Measurements from ENCODE around the gene TIA1. TPM values are rescaled to one million over a fixed set of nuclear protein-coding genes. Genes with fewer than 3 reads are reported as not detected.
"Not testable (repeated sequence)": the region's sequence is repeated elsewhere in the genome, so short reads cannot be mapped to it uniquely, and the experiment has no call there.

The TIA1 gene
- total RNA-seq, 6 experiments from 2014 or later, result 50.3 to 58.1 (median 55.3) TPM

- Mint-ChIP-seq H3K36me3 (ENCODE audit: low read depth) (no peaks in the 10 kb centered on the region; the same call in 1 of the 2 replicates), H3K4me1 (ENCODE audit: low read depth) (peaks cover 21% of the 10 kb centered on the region), H3K4me3 (peak within 1 kb of the TSS; percentile 93), H3K27ac (peak within 1 kb of the TSS; percentile 100), H3K9me3 (no peaks in the 10 kb centered on the region), H3K27me3 (ENCODE audit: insufficient read depth) (peaks cover 3% of the 10 kb centered on the region)
- no peak for TF ChIP-seq CTCF (IDR thresholded peaks at IDR 0.05)
- DNase-seq, result peak; percentile 96
Measured at GRCh38 chr2:70190418-70191243, 57.8 kb downstream of the TIA1 start, which contains the start of gene C2orf42. TSS of gene C2orf42 (minus strand) at chr2:70191019. CDS start at chr2:70181985, 9,034 bp downstream.

- Mint-ChIP-seq H3K4me3 (peak overlapping the region; percentile 46), H3K27me3 (ENCODE audit: insufficient read depth) (peaks cover 3% of the 10 kb centered on the region), H3K27ac (no peak overlapping the region; the same call in 1 of the 2 replicates)
Measured at GRCh38 chr2:70188460-70188859, 60.0 kb downstream of the TIA1 start.

GRCh38 chr2:70187170-70187569 lies 61.3 kb downstream of the TIA1 start:
- not testable (repeated sequence) for DNase-seq; H3K27me3 Mint-ChIP-seq (ENCODE audit: insufficient read depth); H3K9me3 Mint-ChIP-seq; H3K27ac Mint-ChIP-seq; H3K4me3 Mint-ChIP-seq; H3K36me3 Mint-ChIP-seq (ENCODE audit: low read depth)
- H3K4me1 Mint-ChIP-seq (ENCODE audit: low read depth), result peaks cover 21% of the 10 kb centered on the region

More at GRCh38 chr2:70188460-70188859, 60.0 kb downstream of the TIA1 start:
- peaks cover 21% of the 10 kb centered on the region for H3K4me1 Mint-ChIP-seq (ENCODE audit: low read depth)
- H3K9me3 Mint-ChIP-seq, result no peaks in the 10 kb centered on the region
- no peak for TF ChIP-seq CTCF (IDR thresholded peaks at IDR 0.05)
- no peaks in the 10 kb centered on the region; the same call in 1 of the 2 replicates for H3K36me3 Mint-ChIP-seq (ENCODE audit: low read depth)
- DNase-seq, result no peak

- TF ChIP-seq CTCF (IDR thresholded peaks at IDR 0.05), result no peak
Measured at GRCh38 chr2:70182689-70183088, 65.7 kb downstream of the TIA1 start.

GRCh38 chr2:70181363-70181956 lies 67.0 kb downstream of the TIA1 start:
- Mint-ChIP-seq H3K36me3 (ENCODE audit: low read depth) (peaks cover 14% of the 10 kb centered on the region; the same call in 1 of the 2 replicates), H3K4me3 (no peak overlapping the region), H3K4me1 (ENCODE audit: low read depth) (peaks cover 9% of the 10 kb centered on the region), H3K27ac (peak overlapping the region; percentile 32; the same call in 1 of the 2 replicates), H3K27me3 (ENCODE audit: insufficient read depth) (no peaks in the 10 kb centered on the region), H3K9me3 (no peaks in the 10 kb centered on the region)
- no peak for DNase-seq
- no peak for TF ChIP-seq CTCF (IDR thresholded peaks at IDR 0.05)

More at GRCh38 chr2:70182689-70183088, 65.7 kb downstream of the TIA1 start:
- Mint-ChIP-seq H3K27ac (no peak overlapping the region), H3K36me3 (ENCODE audit: low read depth) (peaks cover 14% of the 10 kb centered on the region; the same call in 1 of the 2 replicates), H3K4me3 (no peak overlapping the region), H3K4me1 (ENCODE audit: low read depth) (peaks cover 9% of the 10 kb centered on the region), H3K27me3 (ENCODE audit: insufficient read depth) (no peaks in the 10 kb centered on the region), H3K9me3 (no peaks in the 10 kb centered on the region)
- DNase-seq, result no peak

- Mint-ChIP-seq H3K36me3 (ENCODE audit: low read depth) (peaks cover 10% of the 10 kb centered on the region), H3K27ac (no peak overlapping the region), H3K9me3 (no peaks in the 10 kb centered on the region), H3K4me3 (no peak overlapping the region), H3K27me3 (ENCODE audit: insufficient read depth) (no peaks in the 10 kb centered on the region; the same call in 1 of the 2 replicates), H3K4me1 (ENCODE audit: low read depth) (no peaks in the 10 kb centered on the region)
- no peak for TF ChIP-seq CTCF (IDR thresholded peaks at IDR 0.05)
- DNase-seq, result no peak
Measured at GRCh38 chr2:70173520-70173919, 74.9 kb downstream of the TIA1 start.

GRCh38 chr2:70169654-70170245 lies 78.7 kb downstream of the TIA1 start:
- peaks cover 20% of the 10 kb centered on the region for H3K36me3 Mint-ChIP-seq (ENCODE audit: low read depth)
- H3K9me3 Mint-ChIP-seq; DNase-seq; H3K27ac Mint-ChIP-seq; H3K4me3 Mint-ChIP-seq; H3K4me1 Mint-ChIP-seq (ENCODE audit: low read depth); H3K27me3 Mint-ChIP-seq (ENCODE audit: insufficient read depth): not testable (repeated sequence)
